Measurements from ENCODE around the gene IMMP2L.
"Not testable (repeated sequence)": the region's sequence is repeated elsewhere in the genome, so short reads cannot be mapped to it uniquely, and the experiment has no call there.

The IMMP2L gene

DNA sequence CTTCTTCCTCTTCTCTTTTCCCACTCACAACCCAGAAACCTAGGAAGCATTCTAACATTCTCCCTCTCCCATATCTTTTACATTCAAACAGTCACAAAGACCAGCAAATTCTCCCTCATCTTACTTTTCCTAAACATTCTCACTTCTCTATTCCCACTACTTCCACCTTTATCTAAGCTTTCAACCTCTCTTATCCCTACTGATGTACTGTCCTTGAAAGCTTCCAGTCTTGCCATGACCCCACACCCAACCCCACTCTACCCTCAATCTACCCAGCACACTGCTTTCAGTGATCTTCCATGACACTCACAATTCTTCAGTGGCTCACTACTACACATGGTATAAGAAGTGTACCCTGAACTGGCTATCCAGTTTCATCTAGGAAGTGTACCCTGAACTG lies 5.3 kb downstream of the IMMP2L start:
- DNase-seq = no peak

DNA sequence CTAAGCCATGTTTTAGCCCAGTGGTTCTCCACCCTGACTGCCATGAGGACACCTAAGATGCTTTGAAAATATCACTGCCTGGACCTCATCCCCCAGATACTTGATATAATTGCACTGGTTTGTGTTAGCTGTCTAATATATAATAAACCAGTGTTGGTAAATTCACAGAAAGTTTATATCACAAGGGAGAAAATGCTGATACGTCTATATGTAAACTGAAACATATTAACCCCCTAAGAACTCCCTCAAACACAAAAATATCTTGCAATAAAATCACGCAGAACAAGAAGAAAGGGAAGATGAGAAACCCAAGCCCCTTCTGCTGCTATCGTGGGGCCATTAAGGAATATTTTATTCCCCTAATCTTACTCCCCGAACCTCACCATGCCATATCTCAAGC lies 8.2 kb downstream of the IMMP2L start:
- DNase-seq = no peak

DNA sequence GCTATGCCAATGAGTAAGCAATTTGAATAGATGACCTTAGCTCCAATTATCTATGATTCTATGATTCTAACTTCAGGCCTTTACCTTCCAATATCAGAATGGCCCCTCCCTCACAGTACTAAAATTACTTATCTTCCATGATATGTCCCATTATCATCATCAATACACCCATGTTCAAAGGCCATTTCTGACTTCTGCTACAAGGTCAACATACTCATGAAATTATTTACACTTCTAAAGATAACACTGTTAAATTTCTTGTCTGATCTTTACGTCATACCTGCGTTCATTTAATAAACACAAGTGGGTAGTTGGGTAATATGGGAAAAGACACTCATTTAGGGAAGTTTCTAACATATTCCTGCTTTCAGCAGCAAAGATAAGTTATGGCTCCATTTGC lies 21.2 kb downstream of the IMMP2L start:
- DNase-seq = no peak

DNA sequence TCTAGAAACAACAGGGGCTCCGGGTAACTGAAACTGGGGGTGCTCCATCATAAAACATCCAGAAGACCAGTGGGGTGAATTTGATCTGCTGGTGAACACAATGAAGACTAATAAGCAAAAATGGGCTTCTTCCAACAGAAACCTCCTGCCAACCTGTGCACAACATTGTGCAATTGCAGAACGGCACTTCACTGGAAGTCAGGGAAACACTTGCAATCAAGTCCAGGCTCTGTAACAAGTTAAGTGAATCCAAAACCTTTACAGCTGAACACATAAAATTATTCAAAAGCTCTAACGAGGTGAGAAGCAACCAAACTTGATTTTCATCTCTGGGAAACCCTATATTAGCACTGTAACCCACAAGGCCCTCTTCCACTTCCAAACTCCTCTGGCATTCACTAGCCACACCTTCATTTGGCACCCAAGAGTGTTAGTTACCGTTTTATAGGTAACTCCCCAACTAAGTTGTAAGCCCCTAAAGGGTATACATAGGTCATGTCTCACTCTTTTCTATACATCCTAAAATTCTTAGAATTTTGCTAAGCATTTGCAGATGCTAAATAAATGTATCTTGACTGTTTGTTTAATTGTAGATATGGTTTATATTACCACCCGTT lies 22.0 kb downstream of the IMMP2L start:
- no peak for DNase-seq

DNA sequence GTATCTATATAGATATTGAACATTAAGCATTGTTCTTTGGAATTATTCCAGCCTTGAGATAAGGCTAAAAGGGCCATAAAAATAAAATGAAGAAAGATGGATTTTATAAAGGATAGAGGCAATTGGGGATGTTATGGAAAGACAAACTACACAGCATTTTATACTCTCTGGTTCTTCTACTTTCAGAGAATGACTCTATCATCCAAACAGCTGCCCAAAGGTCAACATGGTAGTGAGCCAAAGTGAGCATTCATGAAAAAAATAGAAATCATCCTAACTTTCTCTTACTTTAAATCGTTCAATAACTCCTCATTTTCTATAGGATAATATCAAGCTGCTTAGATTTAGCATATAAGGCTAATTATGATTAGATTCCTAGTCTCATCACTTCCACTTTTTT lies 25.2 kb downstream of the IMMP2L start:
- DNase-seq = no peak

DNA sequence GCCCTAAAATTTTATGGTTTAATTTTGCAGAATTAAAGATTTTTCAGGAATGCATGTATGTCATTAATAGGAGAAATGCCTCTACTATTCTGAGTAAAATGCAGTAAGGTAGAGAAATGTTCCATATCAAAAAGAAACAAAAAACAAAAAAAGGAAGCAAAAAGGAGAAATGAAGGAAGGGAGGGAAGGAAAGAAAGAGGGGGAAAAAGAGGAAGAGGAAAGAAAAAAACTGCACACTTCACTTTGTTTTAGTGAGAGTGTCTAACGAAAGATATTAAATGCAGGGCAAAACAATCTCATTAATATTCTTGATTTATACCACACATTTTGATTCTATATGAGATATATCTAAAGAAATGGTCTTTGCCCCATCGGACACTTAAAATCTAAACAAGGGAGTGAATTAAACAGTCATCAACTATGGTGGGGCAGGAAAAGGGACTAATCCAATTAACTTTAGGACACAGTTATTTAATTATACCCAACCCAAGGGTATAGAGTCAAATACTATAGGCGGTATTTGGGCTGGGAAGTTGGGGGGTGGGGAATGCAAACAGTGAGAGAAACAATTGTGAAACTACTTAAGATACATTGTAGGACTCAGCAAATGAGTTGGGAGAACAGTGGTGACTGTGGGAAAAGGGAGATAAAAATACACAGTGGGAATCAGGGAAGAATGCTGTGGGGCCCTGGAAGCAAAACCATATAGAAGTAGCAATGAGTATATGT lies 27.0 kb downstream of the IMMP2L start:
- DNase-seq = no peak

DNA sequence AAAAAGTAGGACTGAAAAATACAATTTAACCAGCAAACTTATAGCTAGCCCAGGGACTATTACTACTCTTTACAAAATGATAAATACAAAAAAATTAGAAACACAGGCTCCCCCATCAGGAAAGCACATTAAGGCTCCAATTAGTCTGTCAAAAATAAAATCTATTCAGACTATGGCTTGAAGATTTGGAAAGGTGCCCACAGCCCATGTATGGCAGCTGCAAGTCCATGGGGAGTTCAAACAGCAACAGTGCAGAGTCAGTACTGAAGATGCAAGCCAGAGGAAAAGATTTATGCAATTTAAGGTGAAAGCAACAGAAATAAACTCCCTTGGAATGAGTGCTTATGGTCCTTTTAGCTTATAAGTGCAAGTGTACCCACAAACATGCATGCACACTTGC lies 29.7 kb downstream of the IMMP2L start:
- no peak for DNase-seq

DNA sequence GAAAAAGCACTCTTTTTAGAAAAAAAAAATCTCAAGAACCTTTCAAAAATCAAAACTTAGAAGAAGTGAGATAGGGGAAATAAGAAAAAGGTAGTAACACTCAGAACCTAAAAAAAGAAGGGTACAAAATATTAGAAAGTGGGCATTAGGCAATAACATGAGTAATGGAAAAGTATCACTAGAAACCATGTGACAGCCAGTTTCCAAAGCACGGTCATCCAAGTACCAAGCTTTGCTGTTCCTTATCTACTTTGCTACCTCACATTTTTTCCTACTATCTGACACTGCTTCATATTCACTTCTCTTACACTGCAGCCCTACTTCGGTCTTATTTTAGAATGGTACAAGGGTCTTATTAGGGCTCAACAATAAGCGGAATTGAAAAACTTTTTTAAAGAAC lies 30.3 kb downstream of the IMMP2L start:
- no peak for DNase-seq

DNA sequence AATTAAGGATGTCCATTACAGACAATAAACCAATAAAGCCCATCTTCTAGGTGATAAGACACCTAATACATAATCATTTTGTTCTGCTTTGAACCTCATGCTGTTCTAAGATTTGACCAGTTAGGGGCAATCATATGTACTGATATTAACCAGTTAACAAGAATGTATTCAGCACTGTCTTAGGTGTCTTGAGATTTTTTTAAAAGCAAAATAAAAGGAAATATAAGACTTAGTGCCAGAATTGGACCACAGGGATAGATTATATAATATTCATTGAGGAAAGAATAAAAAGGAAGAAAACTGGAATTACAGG lies 32.0 kb downstream of the IMMP2L start:
- DNase-seq = no peak

DNA sequence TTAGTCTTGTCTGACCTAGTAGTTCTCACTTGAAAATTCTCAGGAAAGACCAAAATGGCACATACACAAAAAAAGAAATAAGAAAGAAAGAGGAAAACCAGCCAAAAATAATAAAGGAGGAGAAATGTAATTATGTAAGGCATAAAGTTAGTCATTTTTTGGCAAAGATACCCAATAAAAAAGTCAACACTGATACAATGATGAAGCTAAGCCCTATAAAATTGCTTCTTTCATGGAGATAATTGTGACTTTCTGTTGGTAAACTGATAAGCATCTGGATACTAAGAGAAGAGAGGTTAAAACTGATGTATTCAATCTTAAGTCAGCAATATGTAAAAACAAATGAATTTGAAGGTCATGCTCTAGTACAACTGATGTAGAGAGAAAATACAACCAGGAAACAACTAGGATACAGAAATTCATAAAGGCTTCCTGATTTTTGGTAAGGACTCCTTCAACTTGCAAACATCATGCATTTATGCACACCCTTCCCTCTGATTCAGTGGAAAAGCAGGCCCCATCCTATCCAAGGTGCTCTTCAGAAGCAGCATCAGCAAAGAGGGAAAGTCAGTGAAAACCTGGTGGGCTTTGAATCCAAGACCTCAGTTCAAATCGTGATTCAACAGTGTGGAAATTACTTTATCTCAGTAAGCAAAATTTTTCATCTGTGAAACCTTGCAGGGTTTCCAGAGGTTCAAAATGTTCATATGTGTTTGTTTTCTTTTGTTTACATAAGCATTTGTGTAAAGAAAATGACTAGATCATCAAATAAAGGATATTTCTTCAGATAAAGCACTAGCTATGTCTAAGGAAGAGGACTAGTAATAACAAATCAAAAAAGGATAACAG lies 32.6 kb downstream of the IMMP2L start:
- DNase-seq = no peak

DNA sequence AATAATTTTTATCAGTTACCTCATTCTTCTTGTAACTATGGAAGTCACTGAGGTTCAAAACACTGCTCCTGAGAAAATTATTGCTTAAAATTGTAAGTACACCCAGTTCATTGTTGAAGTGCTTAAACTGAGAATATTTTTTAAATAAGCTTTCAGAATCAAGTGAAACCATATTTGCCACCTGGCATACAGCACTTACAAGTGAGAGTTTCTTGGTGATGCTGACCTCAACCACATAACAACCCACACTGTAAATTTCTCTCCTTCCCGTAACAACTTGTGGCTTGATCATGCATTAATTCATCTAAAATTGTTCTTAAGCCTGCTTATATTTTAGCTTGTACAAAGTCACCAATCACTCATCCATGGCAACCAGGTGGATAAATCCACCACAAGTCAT lies 34.0 kb downstream of the IMMP2L start:
- DNase-seq = no peak

DNA sequence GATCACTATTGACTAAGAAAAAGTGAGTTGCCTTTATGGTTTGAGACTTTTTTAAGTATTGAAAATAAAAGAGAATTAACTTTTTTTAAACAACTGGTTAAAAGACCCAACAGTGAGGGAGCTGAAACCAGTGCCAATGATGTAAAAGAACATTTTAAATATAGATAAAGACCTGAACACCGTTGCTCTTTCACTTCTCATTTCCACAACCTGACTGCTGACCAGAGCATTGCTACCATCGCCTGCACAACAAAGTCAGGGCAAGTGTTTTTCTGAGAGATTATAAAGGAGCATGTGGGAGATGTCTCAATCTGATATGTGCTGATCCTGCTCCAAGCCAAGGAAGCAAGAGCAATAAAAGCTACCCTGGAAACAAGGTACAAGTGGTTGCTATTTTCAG lies 34.7 kb downstream of the IMMP2L start:
- DNase-seq = no peak

DNA sequence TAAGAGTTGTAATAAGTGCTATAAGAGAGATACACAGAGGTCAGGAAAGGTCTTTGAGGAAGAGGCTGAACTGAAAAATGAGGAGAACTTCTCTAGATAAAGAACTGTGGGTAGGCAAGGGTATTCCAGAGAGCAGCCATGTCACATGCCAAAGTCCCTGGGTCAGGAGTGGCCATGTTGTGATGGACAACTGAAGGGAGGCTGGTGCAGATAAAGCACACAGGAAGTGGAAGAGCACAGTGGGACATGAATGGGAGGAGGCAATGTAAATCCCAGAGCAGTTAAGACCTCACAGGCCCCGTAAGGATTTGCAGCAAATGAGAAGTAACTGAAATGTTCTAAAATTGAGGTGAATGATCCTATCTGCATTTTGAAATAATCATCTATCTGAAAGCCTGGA lies 37.2 kb downstream of the IMMP2L start:
- no peak for DNase-seq

DNA sequence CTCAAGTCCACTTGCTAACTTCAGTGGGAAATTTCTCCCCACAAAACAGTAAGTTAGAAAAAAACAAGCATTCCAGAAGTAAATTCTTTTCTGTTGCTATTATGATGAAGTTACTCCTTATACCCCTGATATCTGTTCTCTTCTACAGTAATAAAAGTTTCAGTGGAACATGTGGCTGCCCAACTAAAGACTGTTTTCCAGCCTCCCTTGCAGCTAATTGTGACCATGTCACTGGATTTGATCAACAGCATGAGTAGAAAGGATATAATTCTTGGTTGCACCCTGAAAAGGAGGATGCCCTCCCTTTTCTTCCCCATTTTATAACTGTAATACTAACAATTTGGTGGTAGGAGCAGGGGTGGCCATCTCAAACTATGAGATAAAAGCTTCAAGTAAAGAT lies 40.6 kb downstream of the IMMP2L start:
- DNase-seq = no peak

DNA sequence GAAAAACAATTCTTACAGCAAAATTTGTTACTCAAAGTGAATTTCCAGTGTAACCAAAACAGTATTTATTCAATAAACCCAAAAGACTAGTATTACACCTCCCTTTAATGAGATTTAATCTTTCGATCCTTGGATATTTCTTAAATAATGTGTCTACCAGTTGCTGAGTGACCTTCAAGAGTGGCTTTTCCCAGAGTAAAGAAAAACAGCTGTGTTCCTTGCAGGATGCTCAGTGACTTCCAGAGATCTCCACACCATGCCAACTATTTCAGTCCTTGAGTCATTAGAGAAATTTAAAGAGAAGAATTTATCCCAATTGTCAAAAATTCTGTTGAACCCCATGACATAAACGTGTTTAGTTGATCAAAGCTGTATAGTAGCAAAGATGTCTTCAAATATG lies 44.0 kb downstream of the IMMP2L start:
- no peak for DNase-seq

DNA sequence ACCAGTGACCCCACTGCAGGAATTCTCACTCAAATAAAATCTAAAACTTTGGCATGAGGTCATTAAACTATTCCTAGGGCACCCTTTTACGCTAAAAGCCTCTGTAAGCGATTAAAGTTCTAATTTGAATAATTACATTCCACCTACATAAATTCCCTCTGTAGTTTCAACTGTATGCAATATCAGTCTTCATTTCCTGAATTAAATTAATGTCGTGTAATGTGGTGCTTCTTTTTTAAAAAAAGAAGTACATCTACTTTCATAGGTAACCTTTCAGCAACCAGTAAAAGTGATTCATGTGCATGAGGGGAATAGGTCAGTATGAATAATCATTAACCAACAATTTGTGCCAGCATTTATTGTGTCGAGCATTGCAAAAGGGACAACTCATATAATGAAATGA lies 44.7 kb downstream of the IMMP2L start:
- no peak for DNase-seq

DNA sequence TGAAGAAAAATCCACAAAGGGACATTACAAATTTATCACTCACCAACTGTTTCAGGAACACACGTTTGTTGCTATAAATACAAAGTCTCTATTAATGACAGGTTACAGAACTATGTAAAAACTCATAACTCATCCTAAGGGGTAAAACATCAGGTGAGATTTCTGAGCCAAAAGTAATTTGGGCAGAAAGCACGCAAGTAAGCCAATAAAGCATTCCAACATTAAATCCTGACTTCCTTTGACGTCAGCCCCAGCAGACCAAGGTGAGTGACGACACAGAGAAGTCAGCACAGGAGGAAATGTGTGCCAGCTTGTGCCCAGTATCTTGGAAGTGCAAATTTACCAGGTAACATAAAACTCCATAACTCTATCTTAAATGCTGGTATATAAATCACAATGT lies 45.7 kb downstream of the IMMP2L start:
- DNase-seq = no peak

DNA sequence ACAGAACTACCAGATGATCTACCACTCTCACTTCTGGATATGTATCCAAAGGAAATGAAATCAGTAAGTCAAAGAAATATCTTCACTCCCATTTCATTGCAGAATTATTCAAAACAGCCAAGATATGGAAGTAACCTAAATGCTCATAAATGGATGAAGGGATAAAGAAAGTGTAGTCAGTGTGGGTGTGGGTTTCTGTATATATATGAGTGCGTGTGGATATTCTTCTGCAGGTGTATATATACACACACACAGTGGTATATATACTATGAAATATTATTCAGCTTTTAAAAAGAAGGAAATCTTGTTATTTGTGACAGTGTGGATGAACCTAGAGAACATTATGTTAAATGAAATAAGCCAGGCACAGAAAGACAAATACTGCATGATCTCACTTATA lies 48.7 kb downstream of the IMMP2L start:
- no peak for DNase-seq

DNA sequence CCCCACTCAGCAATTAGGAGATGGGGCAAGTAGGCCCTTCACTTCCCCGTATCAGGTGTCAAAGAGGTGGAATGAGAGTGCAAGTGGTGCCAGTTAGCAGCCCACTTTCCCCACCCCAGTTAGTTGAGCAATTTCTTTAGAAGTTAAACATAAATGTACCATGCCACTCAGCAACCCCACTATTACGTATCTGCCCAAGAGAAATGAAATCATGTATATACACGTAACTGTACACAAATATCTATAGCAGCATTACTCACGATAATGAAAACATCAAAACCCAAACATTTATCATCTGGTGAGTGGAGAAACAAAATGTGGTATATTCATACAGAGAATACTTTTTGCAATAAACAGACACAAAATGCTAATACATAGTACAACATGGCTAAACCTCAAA lies 50.4 kb downstream of the IMMP2L start:
- no peak for DNase-seq

DNA sequence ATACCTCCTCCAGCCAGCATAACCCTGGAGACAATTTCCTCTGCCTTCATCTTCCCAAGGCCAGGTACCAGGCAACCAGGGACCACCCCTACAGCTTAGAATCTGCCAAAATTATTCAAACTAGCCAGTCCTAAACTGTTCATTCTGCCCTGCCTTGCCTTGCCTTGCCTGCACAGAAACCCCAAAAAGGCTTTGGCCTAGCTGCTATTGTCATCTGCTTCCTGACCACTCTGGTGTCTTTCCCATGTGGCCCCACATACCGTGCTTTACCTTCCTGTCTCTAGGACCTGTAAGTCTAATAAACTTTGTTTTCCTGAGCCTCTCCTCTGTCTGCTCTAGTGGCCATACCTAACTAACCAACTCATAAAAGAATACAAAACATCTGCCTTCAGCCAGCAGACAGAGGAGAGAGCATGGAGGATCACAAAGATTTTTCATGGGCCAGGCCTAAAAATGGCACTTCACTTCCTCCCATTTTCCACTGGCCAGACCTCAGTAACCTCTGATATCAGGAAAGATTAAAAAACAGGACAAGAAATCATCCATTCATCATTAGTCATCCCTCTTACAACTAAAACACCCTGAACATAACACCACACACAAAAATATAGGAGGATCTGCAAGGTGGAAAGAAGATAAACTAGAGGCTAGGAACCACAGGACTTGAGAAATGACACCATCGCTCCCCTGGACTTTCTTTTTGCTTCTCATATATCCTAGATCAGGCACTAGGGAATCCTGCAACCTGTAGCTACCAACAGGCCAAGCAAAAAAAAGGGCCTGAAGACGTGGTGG lies 51.5 kb downstream of the IMMP2L start:
- DNase-seq = no peak

DNA sequence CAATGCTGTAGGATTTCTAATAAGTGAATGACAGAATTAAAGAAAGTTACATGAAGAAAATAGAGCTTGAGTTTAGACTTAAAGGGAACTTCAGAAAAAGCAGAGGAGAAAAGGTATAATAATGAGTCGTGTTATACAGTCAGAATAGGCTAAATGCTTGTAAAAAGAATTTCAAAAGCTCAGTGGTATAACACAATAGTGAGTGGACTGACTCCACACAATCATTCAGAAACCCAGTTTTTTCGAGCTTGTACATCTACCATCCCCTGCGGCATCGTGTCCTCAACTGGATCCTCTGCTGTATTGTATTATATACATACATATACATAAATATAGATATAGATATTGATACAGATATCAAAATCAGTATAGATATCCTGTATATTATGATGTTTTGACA lies 52.2 kb downstream of the IMMP2L start:
- DNase-seq = no peak

DNA sequence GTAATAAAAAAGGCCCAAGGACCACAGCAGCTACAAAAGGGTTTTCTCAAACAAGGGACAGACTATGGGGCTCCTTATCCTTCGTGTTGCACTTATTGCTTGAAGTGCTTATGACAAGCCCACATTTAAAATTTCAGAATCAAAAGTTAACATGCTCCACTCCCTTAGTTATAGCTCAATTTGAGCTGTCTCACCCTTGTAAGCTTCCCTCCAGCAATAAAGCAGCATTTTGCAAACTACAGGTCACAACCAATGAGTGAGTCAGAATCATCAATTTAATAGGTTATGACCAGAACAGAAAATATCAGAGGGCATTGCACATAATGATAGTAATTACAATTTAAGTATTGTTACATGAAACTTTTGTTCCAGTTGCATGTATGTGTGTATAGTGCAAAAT lies 53.0 kb downstream of the IMMP2L start:
- no peak for DNase-seq

DNA sequence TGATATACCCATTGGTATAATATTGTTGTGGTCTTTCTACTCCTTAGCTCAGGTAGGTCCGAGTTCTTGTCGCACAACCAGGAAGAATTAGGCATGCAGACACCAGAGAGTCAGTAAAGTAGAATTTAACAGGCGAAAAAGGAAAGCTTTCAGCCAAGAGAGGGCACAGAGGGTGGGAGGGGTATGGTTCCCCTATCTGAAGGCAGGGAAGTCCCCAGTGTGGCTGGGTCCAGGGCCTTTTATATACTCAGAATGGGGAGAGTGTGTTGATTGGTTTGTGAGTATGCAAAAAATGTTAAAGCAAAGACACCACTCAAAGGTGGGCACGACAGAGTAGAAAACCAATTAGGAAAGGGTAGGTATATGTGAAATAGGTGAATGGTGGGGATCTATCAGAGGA lies 53.9 kb downstream of the IMMP2L start:
- DNase-seq = no peak

DNA sequence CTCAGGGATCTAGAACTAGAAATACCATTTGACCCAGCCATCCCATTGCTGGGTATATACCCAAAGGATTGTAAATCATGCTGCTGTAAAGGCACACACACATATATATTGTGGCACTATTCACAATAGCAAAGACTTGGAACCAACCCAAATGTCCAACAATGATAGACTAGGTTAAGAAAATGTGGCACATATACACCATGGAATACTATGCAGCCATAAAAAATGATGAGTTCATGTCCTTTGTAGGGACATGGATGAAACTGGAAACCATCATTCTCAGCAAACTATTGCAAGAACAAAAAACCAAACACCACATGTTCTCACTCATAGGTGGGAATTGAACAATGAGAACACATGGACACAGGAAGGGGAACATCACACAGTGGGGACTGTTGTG lies 56.9 kb downstream of the IMMP2L start:
- DNase-seq = not testable (repeated sequence)
